SU-DHL-6 (cell line): ENCODE measurements around the gene ANTXRL.
"Not testable (repeated sequence)": the region's sequence is repeated elsewhere in the genome, so short reads cannot be mapped to it uniquely, and the experiment has no call there.

Experiments used
- H2AFZ ChIP-seq: fragments of 200-600 bp; sonication (generic); 2 replicates; pipeline ENCODE4 v1.6.1; 2014; ENCODE audit warnings: low read depth, mild to moderate bottlenecking, moderate library complexity, mixed read lengths, antibody characterized with exemption, low read length; ENCODE audit not compliant: severe bottlenecking
- H3F3A ChIP-seq: fragments of 200-600 bp; shearing (Covaris generic); 2 replicates; pipeline ENCODE4 v1.6.0; 2016; ENCODE audit warnings: antibody characterized with exemption, mild to moderate bottlenecking; ENCODE audit not compliant: insufficient read depth
- H3K27ac ChIP-seq: fragments of 200-600 bp; sonication (generic); 2 replicates; pipeline ENCODE4 v1.5.1; 2016; ENCODE audit warnings: low read depth, mild to moderate bottlenecking, low read length, moderate library complexity, mixed read lengths
- H3K27me3 ChIP-seq: fragments of 200-600 bp; sonication (generic), shearing (Covaris generic); 2 replicates; pipeline ENCODE4 v1.6.0; 2014; ENCODE audit warnings: mild to moderate bottlenecking, low read length
- H3K36me3 ChIP-seq: fragments of 200-600 bp; sonication (generic); 2 replicates; pipeline ENCODE4 v1.6.1; 2014; ENCODE audit warnings: mild to moderate bottlenecking, low read length, mixed read lengths
- H3K4me2 ChIP-seq: fragments of 300-600, 200-600 bp; shearing (Covaris generic), sonication (generic); 2 replicates; pipeline ENCODE4 v1.6.0; 2014; ENCODE audit warnings: low read length, low read depth, mild to moderate bottlenecking; ENCODE audit not compliant: poor library complexity, severe bottlenecking
- H3K4me3 ChIP-seq: fragments of 200-600 bp; sonication (generic); 2 replicates; pipeline ENCODE4 v1.5.1; 2014; ENCODE audit warnings: antibody characterized with exemption, low read length, mild to moderate bottlenecking, mixed read lengths; ENCODE audit not compliant: insufficient read depth, poor library complexity, severe bottlenecking
- H3K79me2 ChIP-seq: fragments of 200-600 bp; sonication (generic); 2 replicates; pipeline ENCODE4 v1.6.1; 2014; ENCODE audit warnings: mild to moderate bottlenecking, low read length, moderate library complexity; ENCODE audit not compliant: insufficient read depth
- H3K9ac ChIP-seq: fragments of 200-600 bp; sonication (generic); 2 replicates; pipeline ENCODE4 v1.7.0; 2014; ENCODE audit warnings: mild to moderate bottlenecking, low read length
- H3K9me2 ChIP-seq: fragments of 200-600 bp; sonication (generic); replicated peaks from 2 replicates; pipeline ENCODE4 v1.6.1; 2014; ENCODE audit warnings: low read length; ENCODE audit not compliant: insufficient read depth
- H3K9me3 ChIP-seq: fragments of 200-600 bp; sonication (generic); 2 replicates; pipeline ENCODE4 v1.6.1; 2014; ENCODE audit warnings: low read length, mixed read lengths; ENCODE audit not compliant: insufficient read depth
- H4K20me1 ChIP-seq: fragments of 200-600 bp; sonication (generic); 2 replicates; pipeline ENCODE4 v1.6.1; 2014; ENCODE audit warnings: low read depth, mild to moderate bottlenecking, antibody characterized with exemption, low read length, moderate library complexity, mixed read lengths
- CTCF ChIP-seq: fragments of 200-600 bp; sonication (generic); IDR thresholded peaks from one replicate; pipeline ENCODE4 v1.5.1; 2017; ENCODE audit warnings: antibody characterized with exemption, mild to moderate bottlenecking, low read length, moderate library complexity; ENCODE audit not compliant: insufficient read depth, poor library complexity, severe bottlenecking
- EZH2phosphoT487 ChIP-seq: fragments of 200-600 bp; sonication (generic), shearing (Covaris generic); conservative IDR thresholded peaks from 2 replicates; pipeline ENCODE4 v1.6.1; 2018; ENCODE audit warnings: mild to moderate bottlenecking, antibody characterized with exemption, low read length, moderate library complexity, mixed read lengths

Gene ANTXRL

GRCh38 chr10:46239993-46240683, 46.7 kb upstream of the ANTXRL start:
- TF ChIP-seq CTCF: no peak
- TF ChIP-seq EZH2phosphoT487: no peak
- no peaks in the 10 kb centered on the region for H3K79me2 ChIP-seq
- H3K4me3 ChIP-seq: no peak overlapping the region
- H3K36me3 ChIP-seq: no peaks in the 10 kb centered on the region
- no peaks in the 10 kb centered on the region for H3K9me2 ChIP-seq
- H4K20me1 ChIP-seq: no peaks in the 10 kb centered on the region
- no peak overlapping the region for H3K4me2 ChIP-seq
- no peak overlapping the region for H2AFZ ChIP-seq
- H3F3A ChIP-seq: no peaks in the 10 kb centered on the region
- H3K9me3 ChIP-seq: no peaks in the 10 kb centered on the region
- no peak overlapping the region for H3K9ac ChIP-seq
- H3K27ac ChIP-seq: no peak overlapping the region
- no peaks in the 10 kb centered on the region for H3K27me3 ChIP-seq

GRCh38 chr10:46240684-46241565, 45.9 kb upstream of the ANTXRL start:
- Histone ChIP-seq H3K9ac (no peak overlapping the region), H3K79me2 (no peaks in the 10 kb centered on the region), H3K4me2 (no peak overlapping the region), H2AFZ (no peak overlapping the region), H3F3A (no peaks in the 10 kb centered on the region), H3K9me2 (no peaks in the 10 kb centered on the region), H4K20me1 (no peaks in the 10 kb centered on the region), H3K27me3 (no peaks in the 10 kb centered on the region), H3K36me3 (no peaks in the 10 kb centered on the region), H3K9me3 (no peaks in the 10 kb centered on the region), H3K27ac (no peak overlapping the region), H3K4me3 (no peak overlapping the region)
- TF ChIP-seq CTCF (no peak), EZH2phosphoT487 (no peak)

- Histone ChIP-seq H3K79me2 (no peaks in the 10 kb centered on the region), H3K9me3 (no peaks in the 10 kb centered on the region), H3K4me2 (no peak overlapping the region), H3K9ac (no peak overlapping the region), H3K27ac (no peak overlapping the region), H4K20me1 (no peaks in the 10 kb centered on the region), H3K9me2 (no peaks in the 10 kb centered on the region), H3K4me3 (no peak overlapping the region), H3K36me3 (no peaks in the 10 kb centered on the region), H3F3A (no peaks in the 10 kb centered on the region), H3K27me3 (no peaks in the 10 kb centered on the region), H2AFZ (no peak overlapping the region)
- no peak for TF ChIP-seq CTCF
- TF ChIP-seq EZH2phosphoT487: no peak
Observed at GRCh38 chr10:46245381-46245900, 41.4 kb upstream of the ANTXRL start.

GRCh38 chr10:46246400-46247180, 40.2 kb upstream of the ANTXRL start:
- H3K27ac ChIP-seq, H2AFZ ChIP-seq, H3K9me3 ChIP-seq, H3K9me2 ChIP-seq, H3K36me3 ChIP-seq, H3K79me2 ChIP-seq, H3K9ac ChIP-seq, H3F3A ChIP-seq, H3K27me3 ChIP-seq, H4K20me1 ChIP-seq, H3K4me2 ChIP-seq, H3K4me3 ChIP-seq: not testable (repeated sequence)
